Stomach (tissue), 4 donors: Measurements from ENCODE around the gene ASL.

Experiments used
- CTCF ChIP-seq, 7 experiments: fragments of 450-650 bp in 4 of 7; fragments of 200-600 bp in 3 of 7; sonication (generic) in 3 of 7; IDR thresholded peaks; one replicate each; pipeline ENCODE4 v1.5.1; 2016 to 2019; ENCODE audit warnings: antibody characterized with exemption in 7 of 7, control low read depth in 2 of 7, mild to moderate bottlenecking in 1 of 7
- EP300 ChIP-seq: sonication (generic); formaldehyde crosslinking; IDR thresholded peaks from one replicate; pipeline ENCODE4 v1.6.1; 2017; ENCODE audit warnings: antibody characterized with exemption
- POLR2A ChIP-seq, 4 donors: fragments of 450-650 bp; IDR thresholded peaks; one replicate each; pipeline ENCODE4 v1.6.1; 2016; ENCODE audit warnings: antibody characterized with exemption in 4 of 4, control low read depth in 2 of 4, mild to moderate bottlenecking in 1 of 4, moderate library complexity in 1 of 4
- POLR2AphosphoS5 ChIP-seq, 3 donors: sonication (generic); formaldehyde crosslinking; IDR thresholded peaks; one replicate each; pipeline ENCODE4 v1.6.1; 2016; ENCODE audit warnings: antibody characterized with exemption in 3 of 3

GRCh38 chr7:66039094-66039670 lies 36.4 kb upstream of the ASL start:
- TF ChIP-seq POLR2A (IDR thresholded peaks at IDR 0.05) (no peak), CTCF (IDR thresholded peaks at IDR 0.05) (no peak), EP300 (no peak), POLR2AphosphoS5 (IDR thresholded peaks at IDR 0.05) (no peak)
